SK-N-SH (cell line): Measurements from ENCODE around the gene CYP51A1. TPM values are rescaled to one million over a fixed set of nuclear protein-coding genes. Genes with fewer than 3 reads are reported as not detected.

ENCODE experiments used
- CTCF ChIA-PET: fragments of 300-600, 350-600 bp; formaldehyde crosslinking; extraction: SDS; loops from one replicate; lab custom pipeline; 2021; lab: Yijun Ruan, JAX
- POLR2A ChIA-PET: fragments of 350-600 bp; sonication (Branson Sonifier 250); formaldehyde crosslinking; extraction: SDS; loops from one replicate; lab custom pipeline; 2020; ENCODE audit warnings: antibody characterized with exemption, inconsistent platforms; lab: Yijun Ruan, JAX
- DNase-seq: peaks from one replicate; pipeline ENCODE4 v3.0.0; 2012
- H2AFZ ChIP-seq: fragments of 200-600 bp; sonication (generic); 2 replicates; pipeline ENCODE4 v1.8.1; 2016; ENCODE audit warnings: antibody characterized with exemption, mild to moderate bottlenecking, low read depth
- H3F3A ChIP-seq: fragments of 200-600 bp; sonication (generic); replicated peaks from 2 replicates; pipeline ENCODE3; 2016; ENCODE audit warnings: antibody characterized with exemption, mild to moderate bottlenecking; ENCODE audit not compliant: insufficient read depth
- H3K27ac ChIP-seq, 2 experiments: fragments of 200-500 bp in 1 of 2; fragments of 200-600 bp in 1 of 2; sonication (Bioruptor generic) in 1 of 2; sonication (generic), shearing (Covaris generic) in 1 of 2; 2 replicates each; pipeline versions ENCODE4 v1.5.1 to v1.6.1; 2014 to 2016; ENCODE audit warnings: low read depth in 2 of 2, inconsistent platforms in 1 of 2, low read length in 1 of 2, mild to moderate bottlenecking in 1 of 2, mixed read lengths in 1 of 2
- H3K27me3 ChIP-seq: fragments of 200-600 bp; sonication (generic), shearing (Covaris generic); 2 replicates; pipeline ENCODE4 v1.6.1; 2016; ENCODE audit warnings: mixed run types; ENCODE audit not compliant: insufficient read depth
- H3K36me3 ChIP-seq, 2 experiments: fragments of 200-500 bp in 1 of 2; fragments of 200-600 bp in 1 of 2; sonication (Bioruptor generic) in 1 of 2; sonication (generic) in 1 of 2; replicated peaks in 1 of 2; 2 replicates each; pipeline versions ENCODE3 to v1.5.1; 2014 to 2016; ENCODE audit warnings: low read length in 1 of 2, mild to moderate bottlenecking in 1 of 2; ENCODE audit not compliant: insufficient read depth in 2 of 2, control insufficient read depth in 1 of 2
- H3K4me1 ChIP-seq, 2 experiments: fragments of 200-500 bp in 1 of 2; fragments of 200-600 bp in 1 of 2; sonication (Bioruptor generic) in 1 of 2; sonication (generic), shearing (Covaris generic) in 1 of 2; 2 replicates each; pipeline versions ENCODE4 v1.5.1 to v1.6.1; 2014 to 2016; ENCODE audit warnings: low read depth in 1 of 2, low read length in 1 of 2, mixed run types in 1 of 2; ENCODE audit not compliant: insufficient read depth in 2 of 2, control insufficient read depth in 1 of 2
- H3K4me2 ChIP-seq: fragments of 200-600 bp; sonication (generic), shearing (Covaris generic); 2 replicates; pipeline ENCODE4 v1.6.1; 2017; ENCODE audit warnings: mixed run types
- H3K4me3 ChIP-seq, 2 experiments: fragments of 200-500 bp in 1 of 2; fragments of 200-600 bp in 1 of 2; sonication (Bioruptor generic) in 1 of 2; sonication (generic), shearing (Covaris generic) in 1 of 2; 2 replicates each; pipeline versions ENCODE4 v1.5.1 to v1.8.1; 2014 to 2016; ENCODE audit warnings: low read depth in 2 of 2, inconsistent platforms in 1 of 2, low read length in 1 of 2, mild to moderate bottlenecking in 1 of 2, mixed read lengths in 1 of 2, moderate library complexity in 1 of 2
- H3K79me2 ChIP-seq: fragments of 200-600 bp; sonication (generic); 2 replicates; pipeline ENCODE4 v1.8.1; 2017; ENCODE audit warnings: mild to moderate bottlenecking; ENCODE audit not compliant: insufficient read depth
- H3K9ac ChIP-seq: fragments of 200-600 bp; sonication (generic); 2 replicates; pipeline ENCODE4 v1.6.1; 2017; ENCODE audit warnings: mixed run types
- H3K9me2 ChIP-seq: fragments of 200-600 bp; sonication (generic); 2 replicates; pipeline ENCODE4 v1.6.1; 2017; ENCODE audit warnings: mixed run types
- H3K9me3 ChIP-seq: fragments of 200-600 bp; sonication (generic); 2 replicates; pipeline ENCODE4 v1.6.1; 2017; ENCODE audit warnings: mixed run types, mild to moderate bottlenecking, moderate library complexity
- H4K20me1 ChIP-seq: fragments of 200-600 bp; sonication (generic); 2 replicates; pipeline ENCODE4 v1.6.1; 2017; ENCODE audit warnings: mild to moderate bottlenecking, mixed run types; ENCODE audit not compliant: insufficient read depth
- CHD2 ChIP-seq: fragments of 150-350 bp; IDR thresholded peaks from 2 replicates; pipeline ENCODE4 v1.6.1; 2018; ENCODE audit warnings: low read length; ENCODE audit not compliant: partially characterized antibody
- ELF1 ChIP-seq: IDR thresholded peaks from 2 replicates; pipeline ENCODE4 v1.4.0; 2012
- EP300 ChIP-seq, 2 experiments: IDR thresholded peaks; 2 replicates each; pipeline versions ENCODE4 v1.4.0 to v1.6.1; 2012; ENCODE audit warnings: borderline replicate concordance in 1 of 2, low read depth in 1 of 2, low read length in 1 of 2
- FOSL2 ChIP-seq: IDR thresholded peaks from 2 replicates; pipeline ENCODE4 v1.4.0; 2012; ENCODE audit warnings: low read depth, mild to moderate bottlenecking, moderate library complexity, borderline replicate concordance
- FOXM1 ChIP-seq: IDR thresholded peaks from 2 replicates; pipeline ENCODE4 v1.4.0; 2012; ENCODE audit warnings: low read depth, mild to moderate bottlenecking
- GABPA ChIP-seq: IDR thresholded peaks from 2 replicates; pipeline ENCODE4 v1.4.0; 2012; ENCODE audit warnings: low read depth, mild to moderate bottlenecking
- JUND ChIP-seq: IDR thresholded peaks from 2 replicates; pipeline ENCODE4 v1.4.0; 2012
- MEF2A ChIP-seq: IDR thresholded peaks from 2 replicates; pipeline ENCODE4 v1.4.0; 2012; ENCODE audit warnings: low read depth, borderline replicate concordance
- POLR2AphosphoS5 ChIP-seq: IDR thresholded peaks from 2 replicates; pipeline ENCODE4 v1.6.1; 2012; ENCODE audit warnings: low read depth, low read length
- RAD21 ChIP-seq: IDR thresholded peaks from 2 replicates; pipeline ENCODE4 v1.6.1; 2012; ENCODE audit warnings: mild to moderate bottlenecking, low read length
- TAF1 ChIP-seq: IDR thresholded peaks from 2 replicates; pipeline ENCODE4 v1.6.1; 2012; ENCODE audit warnings: low read depth, mild to moderate bottlenecking, low read length, moderate library complexity, borderline replicate concordance
- TEAD4 ChIP-seq: IDR thresholded peaks from 2 replicates; pipeline ENCODE4 v1.4.0; 2012; ENCODE audit warnings: mild to moderate bottlenecking, borderline replicate concordance; ENCODE audit not compliant: insufficient read depth
- WGBS: methylation state at CpG from one replicate; pipeline ENCODE4 v1.1.6; 2017; ENCODE audit warnings: low lambda C conversion rate; 5-methylcytosine and 5-hydroxymethylcytosine counted together
- polyA plus RNA-seq, 3 experiments: library from polyadenylated mRNA; depleted of rRNA; stranded (reverse); fragments of >200 nt; gene quantifications; 2 replicates each; pipeline ENCODE4 v1.2.3, GENCODE V29; 2012
- TF ChIP-seq, protein P1 (sequence below): IDR thresholded peaks from 2 replicates; pipeline ENCODE4 v1.6.1; 2012; ENCODE audit warnings: mild to moderate bottlenecking, low read depth, low read length, moderate library complexity
- TF ChIP-seq, protein P2 (sequence below): fragments of 200-600 bp; sonication (generic); IDR thresholded peaks from 2 replicates; pipeline ENCODE4 v1.6.1; 2017; ENCODE audit warnings: antibody characterized with exemption, mild to moderate bottlenecking, moderate library complexity
- TF ChIP-seq, protein P3 (sequence below): fragments of 150-350 bp; IDR thresholded peaks from 2 replicates; pipeline ENCODE4 v1.6.1; 2016; ENCODE audit warnings: mild to moderate bottlenecking, low read depth, low read length
- TF ChIP-seq, protein P4 (sequence below): IDR thresholded peaks from 2 replicates; pipeline ENCODE4 v1.4.0; 2012; ENCODE audit warnings: low read depth

The CYP51A1 gene
- polyA plus RNA-seq, 1 of the 3 experiments (the other 2 are of a cell fraction), result 4.7 TPM

DNA sequence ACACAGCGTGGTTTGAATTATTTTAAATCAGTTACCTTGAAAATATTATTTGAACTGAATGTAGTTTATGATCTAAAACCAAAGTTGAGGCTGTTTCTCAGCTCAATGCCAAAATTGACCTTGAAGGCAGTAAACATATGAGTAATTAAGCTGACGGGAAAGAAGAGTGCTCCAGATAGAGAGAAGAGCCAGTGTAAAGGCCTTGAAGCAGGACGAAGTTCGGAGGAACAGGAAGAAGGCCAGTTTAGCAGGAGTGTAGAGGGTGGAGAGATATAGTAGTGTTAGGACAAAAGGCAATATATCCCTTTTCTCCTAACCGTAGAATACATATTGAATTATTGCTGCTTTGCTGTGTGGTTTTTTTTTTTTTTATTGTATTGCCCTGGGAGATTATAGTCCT lies 63.2 kb downstream of the CYP51A1 start:
- Histone ChIP-seq H4K20me1 (no peaks in the 10 kb centered on the region), H3K79me2 (no peaks in the 10 kb centered on the region), H3F3A (peaks cover 15% of the 10 kb centered on the region), H3K9ac (no peak overlapping the region), H3K9me2 (no peaks in the 10 kb centered on the region), H3K4me1 (peaks cover 0 to under 1% of the 10 kb centered on the region in 2 experiments; a peak in 1 of 4 replicates), H3K4me3 (no peak overlapping the region), H3K9me3 (no peaks in the 10 kb centered on the region), H2AFZ (no peak overlapping the region), H3K27me3 (no peaks in the 10 kb centered on the region), H3K27ac (no peak overlapping the region), H3K4me2 (no peak overlapping the region), H3K36me3 (peaks cover 51 to 66% of the 10 kb centered on the region in 2 experiments)
- CTCF ChIA-PET, result interaction anchor here (0.6 to 1.2 kb wide), 2 partner anchors 21 to 191 kb away, joined by 3 to 5 read pairs; partner anchors contain the start of gene MTERF1
- no peak for DNase-seq
- WGBS, result 96% methylated on average over 5 of the region's 5 CpGs
- no peak for TF ChIP-seq EP300 (IDR thresholded peaks at IDR 0.05; ENCODE audit: borderline replicate concordance in 1 of 2, low read depth in 1 of 2, low read length in 1 of 2)
- no peak for TF ChIP-seq MEF2A
- TF ChIP-seq GABPA, result no peak
- TF ChIP-seq TAF1, result no peak
- no peak for TF ChIP-seq FOSL2
- TF ChIP-seq, protein P1, sequence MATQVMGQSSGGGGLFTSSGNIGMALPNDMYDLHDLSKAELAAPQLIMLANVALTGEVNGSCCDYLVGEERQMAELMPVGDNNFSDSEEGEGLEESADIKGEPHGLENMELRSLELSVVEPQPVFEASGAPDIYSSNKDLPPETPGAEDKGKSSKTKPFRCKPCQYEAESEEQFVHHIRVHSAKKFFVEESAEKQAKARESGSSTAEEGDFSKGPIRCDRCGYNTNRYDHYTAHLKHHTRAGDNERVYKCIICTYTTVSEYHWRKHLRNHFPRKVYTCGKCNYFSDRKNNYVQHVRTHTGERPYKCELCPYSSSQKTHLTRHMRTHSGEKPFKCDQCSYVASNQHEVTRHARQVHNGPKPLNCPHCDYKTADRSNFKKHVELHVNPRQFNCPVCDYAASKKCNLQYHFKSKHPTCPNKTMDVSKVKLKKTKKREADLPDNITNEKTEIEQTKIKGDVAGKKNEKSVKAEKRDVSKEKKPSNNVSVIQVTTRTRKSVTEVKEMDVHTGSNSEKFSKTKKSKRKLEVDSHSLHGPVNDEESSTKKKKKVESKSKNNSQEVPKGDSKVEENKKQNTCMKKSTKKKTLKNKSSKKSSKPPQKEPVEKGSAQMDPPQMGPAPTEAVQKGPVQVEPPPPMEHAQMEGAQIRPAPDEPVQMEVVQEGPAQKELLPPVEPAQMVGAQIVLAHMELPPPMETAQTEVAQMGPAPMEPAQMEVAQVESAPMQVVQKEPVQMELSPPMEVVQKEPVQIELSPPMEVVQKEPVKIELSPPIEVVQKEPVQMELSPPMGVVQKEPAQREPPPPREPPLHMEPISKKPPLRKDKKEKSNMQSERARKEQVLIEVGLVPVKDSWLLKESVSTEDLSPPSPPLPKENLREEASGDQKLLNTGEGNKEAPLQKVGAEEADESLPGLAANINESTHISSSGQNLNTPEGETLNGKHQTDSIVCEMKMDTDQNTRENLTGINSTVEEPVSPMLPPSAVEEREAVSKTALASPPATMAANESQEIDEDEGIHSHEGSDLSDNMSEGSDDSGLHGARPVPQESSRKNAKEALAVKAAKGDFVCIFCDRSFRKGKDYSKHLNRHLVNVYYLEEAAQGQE, result no peak
- TF ChIP-seq, protein P2, sequence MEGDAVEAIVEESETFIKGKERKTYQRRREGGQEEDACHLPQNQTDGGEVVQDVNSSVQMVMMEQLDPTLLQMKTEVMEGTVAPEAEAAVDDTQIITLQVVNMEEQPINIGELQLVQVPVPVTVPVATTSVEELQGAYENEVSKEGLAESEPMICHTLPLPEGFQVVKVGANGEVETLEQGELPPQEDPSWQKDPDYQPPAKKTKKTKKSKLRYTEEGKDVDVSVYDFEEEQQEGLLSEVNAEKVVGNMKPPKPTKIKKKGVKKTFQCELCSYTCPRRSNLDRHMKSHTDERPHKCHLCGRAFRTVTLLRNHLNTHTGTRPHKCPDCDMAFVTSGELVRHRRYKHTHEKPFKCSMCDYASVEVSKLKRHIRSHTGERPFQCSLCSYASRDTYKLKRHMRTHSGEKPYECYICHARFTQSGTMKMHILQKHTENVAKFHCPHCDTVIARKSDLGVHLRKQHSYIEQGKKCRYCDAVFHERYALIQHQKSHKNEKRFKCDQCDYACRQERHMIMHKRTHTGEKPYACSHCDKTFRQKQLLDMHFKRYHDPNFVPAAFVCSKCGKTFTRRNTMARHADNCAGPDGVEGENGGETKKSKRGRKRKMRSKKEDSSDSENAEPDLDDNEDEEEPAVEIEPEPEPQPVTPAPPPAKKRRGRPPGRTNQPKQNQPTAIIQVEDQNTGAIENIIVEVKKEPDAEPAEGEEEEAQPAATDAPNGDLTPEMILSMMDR, result no peak
- TF ChIP-seq FOXM1, result no peak
- no peak for TF ChIP-seq RAD21
- TF ChIP-seq TEAD4, result no peak
- no peak for TF ChIP-seq ELF1
- TF ChIP-seq, protein P3, sequence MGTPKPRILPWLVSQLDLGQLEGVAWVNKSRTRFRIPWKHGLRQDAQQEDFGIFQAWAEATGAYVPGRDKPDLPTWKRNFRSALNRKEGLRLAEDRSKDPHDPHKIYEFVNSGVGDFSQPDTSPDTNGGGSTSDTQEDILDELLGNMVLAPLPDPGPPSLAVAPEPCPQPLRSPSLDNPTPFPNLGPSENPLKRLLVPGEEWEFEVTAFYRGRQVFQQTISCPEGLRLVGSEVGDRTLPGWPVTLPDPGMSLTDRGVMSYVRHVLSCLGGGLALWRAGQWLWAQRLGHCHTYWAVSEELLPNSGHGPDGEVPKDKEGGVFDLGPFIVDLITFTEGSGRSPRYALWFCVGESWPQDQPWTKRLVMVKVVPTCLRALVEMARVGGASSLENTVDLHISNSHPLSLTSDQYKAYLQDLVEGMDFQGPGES, result no peak
- no peak for TF ChIP-seq POLR2AphosphoS5
- TF ChIP-seq, protein P4, sequence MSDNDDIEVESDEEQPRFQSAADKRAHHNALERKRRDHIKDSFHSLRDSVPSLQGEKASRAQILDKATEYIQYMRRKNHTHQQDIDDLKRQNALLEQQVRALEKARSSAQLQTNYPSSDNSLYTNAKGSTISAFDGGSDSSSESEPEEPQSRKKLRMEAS, result no peak
- no peak for TF ChIP-seq JUND
- no peak for TF ChIP-seq CHD2
- POLR2A ChIA-PET, result no interaction called here
